RPMI7951 (cell line): ENCODE data around the gene MYH9. TPM values are rescaled to one million over a fixed set of nuclear protein-coding genes. Genes with fewer than 3 reads are reported as not detected.
A peak's percentile ranks its signal among the peaks of the same experiment; 100 is the strongest.

ENCODE experiments used
- DNase-seq: peaks from one replicate; pipeline ENCODE4 v3.0.0-alpha.2; 2012; ENCODE audit warnings: low read depth
- total RNA-seq: library from RNA; depleted of rRNA; stranded (reverse); fragments of >200 nt; shearing (Covaris generic); gene quantifications from 2 replicates; pipeline ENCODE4 v1.2.3, GENCODE V29; 2014

MYH9 gene
- total RNA-seq, 1 experiment from 2014 or later: 260 TPM

GRCh38 chr22:36386900-36387708 lies 663 bp downstream of the MYH9 start:
- no peak for DNase-seq

- DNase-seq: peak; percentile 61
Measured at GRCh38 chr22:36386351-36386899, 1.3 kb downstream of the MYH9 start.

DNA sequence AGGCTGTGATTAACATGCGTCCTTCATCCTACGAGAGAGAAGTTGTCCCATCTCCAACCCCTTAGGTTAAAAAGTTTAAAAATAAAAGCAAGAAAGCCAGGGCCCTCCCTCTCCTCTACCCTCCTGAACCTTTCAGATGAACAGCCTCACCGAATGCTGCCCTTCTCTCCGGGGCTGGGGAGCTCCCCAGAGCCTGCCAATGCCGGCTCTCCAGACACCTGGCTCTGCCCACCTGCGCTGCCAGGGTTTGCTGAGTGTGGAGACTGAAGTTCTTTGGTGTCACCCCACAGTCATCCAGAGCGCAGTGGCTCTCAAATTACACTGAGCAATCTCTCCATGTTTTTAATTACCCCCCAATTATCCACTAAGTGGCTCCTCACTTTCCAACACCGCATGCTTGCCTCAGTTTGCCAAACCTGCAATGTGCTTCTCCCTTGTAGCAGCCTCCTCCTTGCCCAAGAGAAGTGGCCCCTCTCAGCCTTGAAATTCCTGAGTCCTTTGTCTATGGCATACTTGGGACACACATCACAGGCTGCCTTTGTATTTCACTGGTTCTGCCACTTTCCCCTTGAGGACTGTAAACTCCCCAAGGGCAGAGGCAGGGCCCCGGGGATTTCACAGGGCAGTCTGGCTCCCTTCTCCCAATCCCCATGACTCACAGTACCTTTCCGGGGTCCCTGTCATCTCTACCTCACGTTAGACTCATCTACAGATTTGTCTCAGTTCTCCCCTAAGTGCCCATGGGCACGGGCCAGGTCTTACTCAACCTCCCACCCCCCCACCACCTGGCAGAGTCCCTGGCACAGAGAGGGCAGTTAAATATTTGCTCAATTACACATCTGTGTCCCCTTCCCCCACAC lies 2.0 kb downstream of the MYH9 start:
- peak; percentile 83 for DNase-seq

DNA sequence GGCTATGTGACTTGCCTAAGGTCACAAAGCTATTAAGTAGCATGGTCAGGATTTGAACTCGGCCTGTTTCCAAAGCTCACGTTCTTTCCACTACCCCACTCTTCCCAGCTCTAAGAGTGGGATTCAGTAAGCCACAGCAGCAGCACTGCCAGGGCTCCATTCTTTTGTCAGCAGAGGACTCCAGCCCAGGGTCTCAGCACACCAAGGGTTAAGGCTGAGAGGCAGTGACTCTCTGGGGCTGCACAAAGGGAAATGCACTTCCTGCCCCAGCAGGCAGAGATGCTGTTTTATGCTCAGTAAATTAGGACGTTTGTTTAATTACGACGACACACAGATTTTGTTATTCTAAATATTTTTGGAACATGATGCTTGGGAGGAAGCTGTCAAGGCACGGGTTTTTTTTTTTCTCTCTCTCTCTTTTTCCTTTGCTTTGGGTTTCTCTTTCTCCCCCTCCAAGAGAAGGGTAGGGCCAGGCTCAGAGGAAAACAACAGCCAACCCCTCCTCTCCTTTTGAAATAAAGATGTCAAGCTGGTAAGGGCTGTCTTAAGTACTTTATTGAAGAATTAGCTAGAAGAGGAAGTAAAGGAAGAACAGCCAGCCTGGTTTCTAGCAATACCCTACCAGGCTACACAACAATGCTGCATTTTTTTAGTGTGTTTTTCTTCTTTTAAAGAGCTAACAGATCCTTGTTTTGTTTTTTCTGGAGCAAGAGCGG lies 2.8 kb downstream of the MYH9 start:
- peak; percentile 57 for DNase-seq

DNA sequence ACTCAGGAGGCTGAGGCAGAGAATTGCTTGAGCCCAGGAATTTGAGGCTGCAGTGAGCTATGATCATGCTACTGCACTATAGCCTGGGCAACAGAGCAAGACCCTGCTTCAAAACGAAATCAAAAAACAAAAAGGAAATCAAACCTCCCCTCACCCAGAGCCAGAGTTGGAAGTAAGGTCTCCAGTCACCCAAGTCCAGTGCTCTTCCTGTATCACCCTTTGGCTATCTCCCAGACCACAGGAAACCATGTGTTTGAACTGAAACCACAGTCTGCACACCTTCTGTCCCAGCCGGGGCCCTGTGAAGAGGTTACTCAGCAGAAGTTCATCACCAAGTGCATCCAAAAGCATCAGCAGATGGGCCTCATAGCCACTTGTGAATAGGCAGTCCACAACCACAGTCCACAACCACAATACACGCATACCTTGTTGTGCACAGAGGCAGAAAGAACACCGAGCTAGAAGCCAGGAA lies 4.6 kb downstream of the MYH9 start:
- DNase-seq: peak; percentile 98

DNA sequence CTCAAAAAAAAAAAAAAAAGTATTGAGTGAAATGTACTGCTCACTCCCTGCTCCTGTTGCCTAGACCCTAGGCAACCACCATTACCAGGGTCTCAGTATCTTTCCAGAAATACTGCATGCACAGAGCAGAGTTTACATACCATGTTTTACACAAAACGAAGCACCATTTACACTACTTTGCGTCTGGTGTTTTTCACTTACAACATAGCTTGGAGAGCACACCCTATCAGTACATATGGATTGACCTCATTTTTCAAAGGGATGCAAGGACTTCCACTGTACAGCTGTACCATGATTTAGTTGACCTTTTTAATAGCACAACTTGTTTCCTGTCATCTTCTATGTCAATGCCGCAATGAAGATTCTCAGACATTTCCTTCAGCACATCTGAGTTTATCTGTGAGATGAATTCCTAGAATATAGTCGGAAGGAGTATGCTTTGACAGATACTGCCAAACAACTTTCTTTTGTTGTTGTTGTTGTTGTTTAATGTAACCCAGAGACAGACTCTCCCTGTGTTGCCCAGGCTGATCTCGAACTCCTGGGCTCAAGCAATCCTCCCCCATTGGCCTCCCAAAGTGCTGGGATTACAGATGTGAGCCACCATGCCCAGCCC lies 6.1 kb downstream of the MYH9 start:
- DNase-seq: no peak

DNA sequence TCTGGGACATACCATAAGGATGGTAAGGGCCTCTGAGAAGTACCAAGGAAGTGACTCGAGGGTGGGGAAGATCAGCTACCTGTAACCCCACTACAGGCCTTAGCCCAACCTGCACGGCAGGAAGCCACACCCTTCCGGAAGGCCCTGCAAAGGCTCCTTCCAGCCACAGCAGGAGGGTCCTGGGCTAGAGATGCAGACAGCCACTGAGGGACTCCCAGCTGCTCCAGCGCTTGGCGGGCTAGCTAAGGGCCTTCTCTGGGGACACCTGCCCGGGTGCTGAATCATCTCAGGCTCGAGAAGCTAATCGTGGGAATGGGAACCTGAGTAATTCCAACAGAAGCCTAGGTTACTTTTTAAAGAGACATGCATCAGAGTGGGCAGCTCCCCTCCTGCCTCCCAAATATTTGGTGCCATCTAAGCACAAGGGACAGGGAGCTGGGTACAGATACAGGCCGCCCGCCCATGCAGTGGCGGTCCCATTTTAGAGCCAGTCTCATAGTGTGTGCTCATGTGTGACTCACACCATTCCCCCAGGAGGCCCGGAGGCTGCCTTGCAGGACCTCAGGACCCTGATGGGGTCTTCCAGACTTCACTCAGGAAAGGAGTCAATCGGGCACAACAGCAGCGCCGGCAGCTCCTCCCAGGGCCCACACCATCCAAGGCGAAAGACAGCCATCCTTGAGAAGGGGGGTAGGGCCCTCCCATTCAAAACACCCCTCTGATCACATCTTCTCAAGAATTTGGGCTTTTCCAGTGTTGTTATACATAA lies 8.0 kb downstream of the MYH9 start:
- peak; percentile 72 for DNase-seq

- DNase-seq: no peak
Measured at GRCh38 chr22:36378869-36379217, 8.9 kb downstream of the MYH9 start.

DNA sequence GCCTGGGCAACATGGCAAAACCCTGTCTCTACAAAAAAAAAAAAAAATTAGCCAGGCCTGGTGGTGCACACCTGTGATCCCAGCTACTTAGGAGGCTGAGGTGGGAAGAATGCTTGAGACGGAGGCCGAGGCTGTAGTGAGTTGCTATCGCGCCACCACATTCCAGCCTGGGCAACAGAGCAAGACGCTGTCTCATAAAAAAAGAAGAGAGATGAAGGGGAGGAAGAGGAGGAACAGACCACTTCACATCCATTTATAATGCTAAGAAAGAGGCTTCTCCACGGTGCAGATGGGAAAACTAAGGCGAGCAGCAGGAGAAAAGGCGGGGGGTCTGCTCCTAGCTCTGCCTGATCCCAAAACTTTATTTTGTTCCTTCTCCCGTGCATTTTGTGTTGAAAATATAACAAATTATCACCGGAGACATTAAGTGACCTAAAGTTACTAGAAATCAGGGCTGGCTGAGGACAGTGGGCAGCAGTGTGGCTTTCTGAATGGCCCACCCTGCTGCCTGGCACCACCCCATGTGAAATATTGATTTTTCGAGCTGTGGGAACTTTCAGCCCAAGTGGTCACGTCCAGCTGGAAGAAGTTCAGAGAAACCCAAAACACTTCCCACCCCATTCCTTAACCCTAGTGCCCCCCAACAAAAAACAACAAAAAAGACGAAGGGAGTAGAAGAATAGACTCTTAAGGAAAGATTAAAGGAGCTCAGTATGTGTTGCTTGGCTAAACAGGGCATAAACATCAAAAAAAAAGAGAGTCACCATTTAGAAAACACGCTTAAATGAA lies 9.5 kb downstream of the MYH9 start:
- DNase-seq: no peak

DNA sequence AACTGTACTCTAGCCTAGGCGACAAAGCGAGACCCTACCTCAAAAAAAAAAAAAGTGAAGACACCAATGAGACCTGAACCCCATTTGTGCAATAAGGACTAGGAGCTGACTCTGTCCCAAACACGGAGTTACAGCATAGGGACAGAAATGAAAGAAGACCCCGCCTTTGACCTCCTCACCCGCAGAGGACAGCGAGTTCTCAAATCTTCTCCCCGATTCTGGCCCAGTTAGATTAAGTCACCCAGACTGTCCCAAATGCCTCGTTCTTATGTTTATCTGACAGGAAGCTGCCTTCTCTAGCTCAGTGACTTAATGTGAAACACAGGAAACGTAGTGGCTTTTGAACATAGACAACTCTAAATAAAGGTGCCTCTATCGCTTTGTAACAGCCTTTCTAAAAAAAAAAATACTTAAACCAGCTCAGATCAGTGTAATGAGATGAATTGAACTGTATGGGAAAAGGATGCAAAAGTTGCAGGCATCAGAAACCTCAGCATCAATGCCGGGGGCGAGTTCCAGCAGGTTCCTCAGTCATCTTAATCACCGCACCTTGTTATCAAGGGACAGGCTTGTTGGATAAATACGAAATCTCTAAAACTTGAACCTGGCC lies 10.6 kb downstream of the MYH9 start:
- DNase-seq: no peak

- DNase-seq: no peak
Measured at GRCh38 chr22:36376265-36376664, 11.5 kb downstream of the MYH9 start.

DNA sequence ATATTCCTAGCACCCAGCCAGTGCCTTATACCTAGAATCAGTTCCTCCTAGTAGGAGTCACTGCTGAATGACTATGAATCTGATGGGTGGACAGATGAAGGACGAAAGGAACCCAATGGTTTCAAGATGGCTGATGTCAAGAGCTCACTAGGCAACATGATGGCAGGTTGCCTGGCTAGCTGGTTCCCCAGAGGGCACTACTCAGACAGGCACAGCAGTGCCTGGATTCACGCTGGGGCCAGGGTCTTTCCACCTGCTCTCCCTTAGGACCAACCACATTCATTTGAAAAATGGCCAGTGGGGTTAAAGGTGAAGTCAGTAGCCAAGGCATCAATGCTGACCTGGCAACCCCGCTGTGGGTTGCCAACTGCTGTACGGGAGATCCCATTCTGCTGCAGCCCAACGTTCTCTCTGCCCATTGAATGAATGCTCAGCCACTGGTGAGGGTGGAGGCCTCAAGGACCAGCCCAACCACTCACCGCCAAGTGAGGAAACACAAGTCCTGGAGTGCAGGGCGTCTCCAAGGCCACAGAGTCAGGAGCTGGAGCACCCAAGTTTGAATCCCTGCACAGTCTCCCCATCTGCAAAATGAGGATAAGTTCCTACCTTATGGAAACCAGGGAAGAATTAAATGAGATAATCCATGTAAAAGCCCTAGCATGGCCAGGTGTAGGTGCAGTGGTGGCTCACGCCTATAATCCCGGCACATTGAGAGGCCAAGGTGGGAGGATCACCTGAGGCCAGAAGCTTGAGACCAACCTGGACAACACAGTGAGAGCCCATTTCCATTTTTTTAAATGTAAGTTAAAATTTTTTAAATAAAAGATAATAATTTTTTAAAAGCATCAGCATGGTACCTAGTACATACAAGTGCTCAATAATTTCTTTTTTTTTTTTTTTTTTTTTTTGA lies 12.4 kb downstream of the MYH9 start:
- DNase-seq: peak; percentile 52

GRCh38 chr22:36374603-36375024 lies 13.2 kb downstream of the MYH9 start:
- DNase-seq: peak; percentile 63

DNA sequence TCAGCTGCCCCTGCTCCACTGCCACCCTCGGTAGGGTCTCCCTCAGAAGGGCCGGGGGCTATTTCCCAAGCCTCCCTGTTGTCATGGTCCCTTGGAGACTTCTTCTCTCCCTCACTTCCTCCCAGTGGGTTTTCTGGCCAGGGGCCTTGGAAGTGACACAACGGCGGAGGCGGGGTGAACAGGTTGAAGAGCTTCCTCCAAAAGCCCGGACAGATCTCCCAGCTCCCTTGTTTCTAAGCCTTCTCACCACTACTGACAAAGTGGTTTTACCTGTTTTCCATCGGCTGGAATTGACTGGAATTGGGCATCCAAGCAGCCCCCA lies 14.5 kb downstream of the MYH9 start:
- DNase-seq: no peak

DNA sequence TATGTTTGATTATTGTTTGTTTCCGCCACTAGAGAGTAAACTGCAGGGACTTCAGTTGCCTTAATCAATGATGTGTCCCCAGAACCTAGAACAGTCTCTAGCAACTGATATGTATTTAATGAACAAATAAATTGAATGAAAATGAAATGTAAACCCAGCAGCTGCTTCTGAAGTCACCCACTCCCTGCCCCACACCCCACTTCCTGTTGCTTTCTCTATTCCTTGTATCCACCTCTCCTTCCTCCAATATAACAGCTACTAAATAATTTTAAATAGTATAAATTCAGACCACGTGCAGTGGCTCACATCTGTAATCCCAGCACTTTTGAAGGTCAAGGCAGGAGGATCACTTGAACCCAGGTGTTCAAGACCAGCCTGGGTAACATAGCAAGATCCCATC lies 15.8 kb downstream of the MYH9 start:
- no peak for DNase-seq

GRCh38 chr22:36369922-36370791 lies 17.6 kb downstream of the MYH9 start:
- no peak for DNase-seq
